Stimulated activated CD4-positive, alpha-beta T cell treated with anti-CD3 and anti-CD28 coated beads, TNF-alpha, amount 100 ng/mL, for 24 hours (primary cell): ENCODE measurements around the gene NFIA.
"Not testable (repeated sequence)": the region's sequence is repeated elsewhere in the genome, so short reads cannot be mapped to it uniquely, and the experiment has no call there.

Experiments
- DNase-seq, 3 experiments: peaks; one replicate each; pipeline ENCODE4 v3.0.0-alpha.2; 2020; ENCODE audit warnings: low read depth in 3 of 3

Gene NFIA

DNA sequence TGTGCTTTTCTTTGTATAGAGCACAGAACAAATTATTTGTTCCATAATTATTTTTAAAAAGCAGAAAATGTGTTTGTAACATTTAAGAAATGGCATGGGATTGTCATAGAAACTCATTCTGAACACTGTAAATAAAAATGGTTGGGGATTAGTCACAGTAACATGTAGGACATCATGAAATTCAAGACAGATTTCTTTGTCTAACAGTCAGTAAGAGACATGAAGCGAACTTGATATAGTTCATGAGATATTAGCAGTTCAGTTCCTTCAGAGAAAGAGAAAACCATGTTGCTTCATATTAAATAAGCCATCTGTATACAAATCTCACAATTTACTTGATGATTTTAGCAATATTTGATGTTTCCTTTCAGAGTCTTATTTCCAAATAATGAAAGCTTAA is 19.7 kb downstream of the NFIA start:
- DNase-seq, result no peak

GRCh38 chr1:61102621-61103020 is 20.3 kb downstream of the NFIA start:
- DNase-seq, result no peak

- no peak for DNase-seq
Observed at GRCh38 chr1:61104220-61104671, 21.9 kb downstream of the NFIA start.

DNA sequence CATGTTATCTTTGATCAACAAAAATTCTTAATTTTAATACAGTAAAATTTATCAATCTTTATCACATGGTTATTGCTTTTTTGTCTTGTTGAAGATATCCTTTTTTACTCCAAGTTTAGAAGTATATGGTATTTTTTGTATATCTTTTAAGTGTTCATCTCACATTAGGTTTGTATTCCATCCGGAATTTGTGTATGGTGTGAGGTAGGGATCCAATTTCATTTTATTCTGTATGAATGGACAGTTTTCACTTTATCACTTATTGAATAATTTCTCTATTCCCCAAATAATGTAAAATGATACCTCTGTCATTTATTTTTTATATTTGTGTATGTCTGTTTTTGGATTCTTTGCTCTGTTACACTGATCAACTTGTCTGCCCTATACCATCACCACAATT is 25.3 kb downstream of the NFIA start:
- DNase-seq, result no peak

GRCh38 chr1:61109158-61109557 is 26.8 kb downstream of the NFIA start:
- DNase-seq, result no peak

DNA sequence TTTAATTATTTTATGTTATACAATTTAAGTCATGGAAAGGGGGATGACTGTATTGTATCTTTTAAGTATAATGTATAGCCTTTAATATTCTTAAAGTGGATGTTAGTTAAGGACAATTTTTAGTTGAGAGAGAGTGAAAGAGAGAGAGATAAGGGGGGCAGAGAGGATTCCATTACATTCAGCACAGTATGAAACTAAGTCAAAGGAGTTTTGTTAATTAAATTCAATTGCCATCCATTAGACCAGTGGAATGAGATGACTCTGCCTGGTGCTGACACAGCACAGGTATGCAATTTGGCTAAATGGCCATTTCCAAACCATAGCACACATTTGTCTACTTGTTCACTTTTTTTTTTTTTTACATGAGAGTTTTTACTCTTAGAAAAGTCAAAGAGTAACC is 27.5 kb downstream of the NFIA start:
- no peak for DNase-seq

GRCh38 chr1:61110554-61110953 is 28.2 kb downstream of the NFIA start:
- DNase-seq, result no peak

- DNase-seq, result no peak
Observed at GRCh38 chr1:61111084-61112004, 29.0 kb downstream of the NFIA start.

DNA sequence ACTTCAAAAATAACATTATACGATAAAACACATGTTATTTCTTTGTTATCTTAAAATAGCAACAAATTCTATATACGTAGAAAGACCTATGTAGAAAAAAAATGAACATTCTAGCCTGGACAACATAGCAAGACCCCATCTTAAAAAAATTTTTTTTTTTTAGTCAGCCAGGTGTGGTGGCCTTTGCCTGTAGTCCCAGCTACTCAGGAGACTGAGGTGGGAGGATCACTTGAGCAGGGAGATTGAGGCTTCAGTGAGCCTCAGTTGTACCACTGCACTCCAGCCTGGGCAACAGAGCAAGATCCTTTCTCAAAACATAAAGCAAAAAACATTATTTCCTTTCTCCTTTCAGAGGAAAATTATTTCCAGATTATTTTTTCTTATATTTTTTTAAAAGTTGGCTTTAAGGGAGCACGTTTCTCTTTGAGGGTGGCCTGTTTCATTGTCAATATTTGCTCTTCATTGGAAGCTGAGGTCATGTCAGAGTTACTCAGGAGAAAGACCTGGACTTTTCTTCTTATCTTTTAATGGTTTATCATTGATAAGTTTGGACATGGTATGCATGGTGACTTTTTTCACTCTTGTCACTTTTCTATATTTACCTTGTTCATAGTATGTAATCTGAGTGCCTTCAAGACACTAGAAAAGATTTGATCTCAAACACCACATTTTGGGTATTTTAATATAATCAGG is 32.0 kb downstream of the NFIA start:
- DNase-seq, result no peak

GRCh38 chr1:61115436-61115835 is 33.1 kb downstream of the NFIA start:
- DNase-seq, result no peak

DNA sequence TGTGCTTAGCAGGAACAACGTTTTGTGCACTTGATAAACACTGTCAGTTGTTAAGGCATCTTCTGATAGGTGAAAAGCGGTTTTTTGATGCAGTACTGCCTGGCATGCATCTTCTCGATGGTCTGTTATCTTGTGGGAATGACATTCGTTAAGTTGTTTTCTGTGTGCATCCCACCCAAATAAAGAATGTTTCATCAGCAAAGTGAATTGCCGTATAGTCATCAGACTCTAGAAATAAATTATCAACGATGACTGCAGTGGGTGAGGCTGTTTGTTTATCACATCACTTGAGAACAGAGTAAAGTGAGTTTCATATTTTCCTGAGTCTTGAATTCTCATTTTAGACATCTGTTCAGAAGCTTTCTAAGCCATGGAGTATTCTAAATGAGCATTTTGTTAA is 34.1 kb downstream of the NFIA start:
- DNase-seq, result no peak

DNA sequence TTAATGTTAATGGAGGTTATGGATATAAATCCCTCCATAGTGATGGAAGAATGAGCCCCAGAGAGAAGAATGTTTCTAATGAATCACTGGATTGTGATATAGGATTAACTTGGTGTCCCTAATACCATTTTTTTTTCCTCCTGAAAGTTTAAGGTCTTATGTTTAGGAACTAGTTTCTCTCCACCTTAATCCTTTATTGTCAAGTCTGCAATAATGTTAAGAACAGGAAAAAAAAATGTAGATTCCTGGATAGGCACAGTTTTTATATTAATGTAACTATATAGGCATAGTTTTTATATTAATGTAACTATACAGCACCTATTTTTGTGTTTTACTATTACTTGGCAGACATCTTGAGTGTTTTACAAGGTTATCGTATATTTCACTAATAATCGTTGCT is 34.9 kb downstream of the NFIA start:
- no peak for DNase-seq

- no peak for DNase-seq
Observed at GRCh38 chr1:61119085-61119484, 36.7 kb downstream of the NFIA start.

DNA sequence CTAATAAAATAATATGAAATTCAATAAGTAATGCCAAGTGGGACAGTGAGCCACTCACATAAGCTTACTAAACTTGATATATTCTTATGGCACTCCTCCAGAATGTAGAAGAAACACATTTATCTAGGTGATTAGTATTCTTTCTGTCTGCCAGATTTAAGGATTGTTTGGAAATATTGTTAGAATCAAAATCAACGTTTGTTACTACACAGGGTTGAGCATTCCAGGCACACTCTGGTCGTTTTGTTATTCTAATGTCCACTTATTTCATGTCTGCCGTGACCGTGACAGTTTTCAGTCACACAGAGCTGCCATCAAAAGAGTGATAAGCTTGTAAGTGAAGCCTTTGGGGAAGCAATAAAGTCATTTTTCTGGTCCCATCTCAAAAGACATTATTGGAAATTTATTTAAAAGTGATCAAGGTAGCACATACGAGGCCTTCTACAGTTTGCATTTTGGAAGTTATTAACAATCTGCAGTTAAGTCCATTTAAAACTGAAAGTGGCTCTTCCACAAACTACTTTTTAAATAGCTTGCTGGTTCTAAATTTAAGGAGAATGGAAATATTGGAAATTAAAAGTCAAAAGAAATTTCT is 38.0 kb downstream of the NFIA start:
- DNase-seq, result no peak

- DNase-seq, result no peak
Observed at GRCh38 chr1:61120998-61121397, 38.6 kb downstream of the NFIA start.

GRCh38 chr1:61121631-61122030 is 39.3 kb downstream of the NFIA start:
- no peak for DNase-seq

- DNase-seq, result no peak
Observed at GRCh38 chr1:61122389-61122788, 40.0 kb downstream of the NFIA start.

DNA sequence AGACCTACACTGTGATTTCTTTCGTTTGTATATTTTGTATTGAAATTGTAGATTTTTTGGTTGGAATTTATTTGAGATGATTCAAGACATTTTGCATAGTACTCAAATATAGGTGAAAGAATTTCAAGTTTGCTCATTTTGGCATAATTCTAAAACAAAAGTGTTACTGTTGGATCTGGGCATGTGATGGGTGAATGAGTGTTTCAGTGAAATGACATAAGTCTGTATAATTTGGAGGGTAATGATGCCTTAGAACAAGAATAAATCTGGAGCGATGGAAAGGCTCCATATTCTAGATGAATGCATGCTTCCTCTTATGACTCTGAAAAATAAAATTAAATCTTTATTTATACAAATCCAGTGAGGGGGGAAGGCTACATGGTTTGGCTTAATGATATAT is 41.0 kb downstream of the NFIA start:
- no peak for DNase-seq

- no peak for DNase-seq
Observed at GRCh38 chr1:61124078-61124477, 41.7 kb downstream of the NFIA start.

DNA sequence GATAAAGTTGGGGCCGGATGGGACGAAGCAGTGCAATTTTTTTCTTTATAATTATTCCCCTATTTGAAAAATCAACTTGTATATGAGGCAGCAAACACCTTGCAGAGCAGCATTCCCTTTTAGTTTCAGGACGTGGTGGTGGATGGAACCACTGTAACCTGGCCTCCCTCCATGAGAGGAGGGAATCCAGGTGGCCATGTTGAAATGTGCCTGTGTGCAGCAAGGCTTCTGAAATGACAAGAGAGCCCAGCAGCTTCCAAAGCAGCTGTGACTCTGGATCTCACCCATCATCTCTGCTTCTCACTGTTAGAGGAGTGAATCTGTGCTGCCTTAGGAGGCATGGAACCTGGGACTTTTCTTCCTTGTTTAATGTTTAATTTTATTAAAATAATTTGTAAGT is 42.3 kb downstream of the NFIA start:
- no peak for DNase-seq

GRCh38 chr1:61125263-61125662 is 42.9 kb downstream of the NFIA start:
- DNase-seq, result no peak

DNA sequence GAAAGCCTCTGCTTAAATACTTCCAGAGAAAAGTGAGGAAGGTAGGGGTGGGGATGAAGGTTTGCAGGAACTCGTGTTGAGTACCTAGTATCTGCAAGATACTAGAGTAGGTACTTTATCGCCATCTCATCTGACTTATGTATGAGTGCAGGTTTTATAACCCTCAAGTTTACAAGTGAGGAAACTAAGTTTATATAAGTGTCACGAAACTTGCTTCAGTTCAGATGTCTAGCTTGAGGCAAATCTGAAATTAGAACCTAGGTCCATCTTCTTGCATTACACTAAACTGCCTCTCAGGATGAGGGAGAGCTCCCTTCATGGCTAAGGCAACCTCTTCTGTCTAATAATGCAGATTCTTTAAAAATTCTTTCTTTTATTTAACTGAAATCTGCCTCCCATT is 43.5 kb downstream of the NFIA start:
- DNase-seq, result no peak

- DNase-seq, result not testable (repeated sequence)
Observed at GRCh38 chr1:61126843-61127242, 44.5 kb downstream of the NFIA start.
